HepG2 (cell line): ENCODE measurements around the gene NECTIN3. TPM values are rescaled to one million over a fixed set of nuclear protein-coding genes. Genes with fewer than 3 reads are reported as not detected.

ENCODE experiments used
- ATF7 ChIP-seq, 2 experiments: fragments of 450-650 bp in 1 of 2; sonication (generic) in 1 of 2; formaldehyde crosslinking in 1 of 2; IDR thresholded peaks; 2 replicates each; pipeline versions ENCODE4 v1.4.0 to v1.6.1; 2016 to 2020; ENCODE audit warnings: antibody characterized with exemption in 1 of 2, mild to moderate bottlenecking in 1 of 2, missing genetic modification reagents in 1 of 2
- DPF2 ChIP-seq: sonication (generic); formaldehyde crosslinking; IDR thresholded peaks from 2 replicates; pipeline ENCODE4 v1.4.0; 2020; ENCODE audit warnings: mild to moderate bottlenecking, low read depth, missing genetic modification reagents, borderline replicate concordance
- ZC3H13 ChIP-seq: sonication (generic); formaldehyde crosslinking; IDR thresholded peaks from 2 replicates; pipeline ENCODE4 v1.8.1; 2023; ENCODE audit warnings: mild to moderate bottlenecking, missing genetic modification reagents, moderate library complexity
- ZKSCAN5 ChIP-seq: sonication (generic); formaldehyde crosslinking; IDR thresholded peaks from 2 replicates; pipeline ENCODE4 v1.5.1; 2020; ENCODE audit warnings: mild to moderate bottlenecking, missing genetic modification reagents
- ZNF703 ChIP-seq: sonication (generic); formaldehyde crosslinking; IDR thresholded peaks from 2 replicates; pipeline ENCODE4 v1.5.1; 2020; ENCODE audit warnings: missing genetic modification reagents, mild to moderate bottlenecking, moderate library complexity, borderline replicate concordance
- ZNF839 ChIP-seq: sonication (generic); formaldehyde crosslinking; IDR thresholded peaks from 2 replicates; pipeline ENCODE4 v1.4.0; 2020; ENCODE audit warnings: missing genetic modification reagents, mild to moderate bottlenecking, borderline replicate concordance
- polyA plus RNA-seq, 8 experiments: library from polyadenylated mRNA; depleted of rRNA in 3 of 8; stranded (reverse) in 7 of 8; unstranded in 1 of 8; fragments of >200 nt; fragmentation: Illumina TruSeq in 4 of 8; extraction: Trizol in 4 of 8; gene quantifications; 2 replicates each; pipeline versions ENCODE4 v1.2.1 to v1.2.3, GENCODE V29; 2011 to 2016; ENCODE audit warnings: low read depth in 4 of 8, missing spikeins in 1 of 8, mixed read lengths in 1 of 8; ENCODE audit not compliant: insufficient read depth in 1 of 8
- total RNA-seq, 5 experiments: library from RNA; depleted of rRNA; stranded (reverse); fragments of >200 nt; fragmentation: Illumina TruSeq; extraction: Trizol; gene quantifications; 2 replicates each; pipeline ENCODE4 v1.2.3, GENCODE V29; 2016; ENCODE audit warnings: low read depth in 1 of 5
- TF ChIP-seq, protein P1 (sequence below): sonication (generic); formaldehyde crosslinking; conservative IDR thresholded peaks from 2 replicates; pipeline ENCODE4 v1.8.0; 2022; ENCODE audit warnings: low read depth, missing genetic modification reagents
- TF ChIP-seq, protein P2 (sequence below): sonication (generic); formaldehyde crosslinking; IDR thresholded peaks from 2 replicates; pipeline ENCODE4 v1.5.0; 2020; ENCODE audit warnings: mild to moderate bottlenecking, low read depth, missing genetic modification reagents, borderline replicate concordance
- TF ChIP-seq, protein P3 (sequence below), 2 experiments: fragments of 450-650 bp in 1 of 2; sonication (generic) in 1 of 2; formaldehyde crosslinking in 1 of 2; IDR thresholded peaks; 2 replicates each; pipeline versions ENCODE4 v1.6.1 to v1.8.0; 2016 to 2022; ENCODE audit warnings: antibody characterized with exemption in 1 of 2, mild to moderate bottlenecking in 1 of 2, missing genetic modification reagents in 1 of 2
- TF ChIP-seq, protein P4 (sequence below): sonication (generic); formaldehyde crosslinking; IDR thresholded peaks from 2 replicates; pipeline ENCODE4 v1.4.0; 2020; ENCODE audit warnings: mild to moderate bottlenecking, missing genetic modification reagents

NECTIN3 gene
- total and polyA plus RNA-seq, 2 of the 13 experiments (the other 11 are each of a cell fraction or from before 2014, with no cell fraction given): 10.4 to 45.1 TPM

DNA sequence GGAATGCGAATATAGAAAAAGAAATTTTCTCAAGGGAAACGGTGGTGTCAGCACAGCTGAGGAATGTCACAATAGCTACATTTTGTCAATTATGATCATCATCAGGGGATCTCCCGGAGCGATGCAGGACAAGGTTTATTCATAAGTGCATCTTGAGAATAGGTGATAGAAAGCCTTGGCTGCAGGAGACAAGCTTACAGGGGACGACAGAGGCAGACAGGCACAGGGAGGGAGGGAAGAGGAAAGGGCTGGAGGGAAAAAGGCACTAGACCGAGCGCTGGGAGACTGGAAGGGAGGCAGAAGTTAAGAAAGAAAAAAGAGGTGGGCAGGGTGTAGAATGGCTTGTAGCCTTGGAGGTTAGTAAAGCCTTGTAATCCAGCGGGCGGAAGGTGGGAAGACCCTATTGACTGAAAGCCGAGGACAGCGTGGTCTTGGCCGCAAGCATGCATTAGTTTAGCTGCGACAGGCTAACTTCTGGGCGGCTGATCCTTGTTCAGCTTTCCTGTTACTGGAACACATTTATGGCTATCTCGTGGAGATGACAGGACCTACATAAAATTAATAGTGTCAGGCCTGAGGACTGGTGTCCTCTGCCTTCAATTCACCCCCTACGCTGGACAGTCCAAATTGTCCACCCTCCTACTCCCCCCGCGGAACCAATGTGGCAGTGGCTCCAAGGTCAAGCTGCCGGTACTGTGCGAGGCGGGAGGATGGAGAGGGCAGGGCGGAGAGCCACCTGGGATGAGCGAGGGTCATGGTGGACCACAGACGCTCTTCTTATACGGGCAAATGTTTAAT, 1.4 kb upstream of the NECTIN3 start (continued):
- no peak for TF ChIP-seq ZNF703 (CRISPR knock-in tag)
- TF ChIP-seq, protein P1, sequence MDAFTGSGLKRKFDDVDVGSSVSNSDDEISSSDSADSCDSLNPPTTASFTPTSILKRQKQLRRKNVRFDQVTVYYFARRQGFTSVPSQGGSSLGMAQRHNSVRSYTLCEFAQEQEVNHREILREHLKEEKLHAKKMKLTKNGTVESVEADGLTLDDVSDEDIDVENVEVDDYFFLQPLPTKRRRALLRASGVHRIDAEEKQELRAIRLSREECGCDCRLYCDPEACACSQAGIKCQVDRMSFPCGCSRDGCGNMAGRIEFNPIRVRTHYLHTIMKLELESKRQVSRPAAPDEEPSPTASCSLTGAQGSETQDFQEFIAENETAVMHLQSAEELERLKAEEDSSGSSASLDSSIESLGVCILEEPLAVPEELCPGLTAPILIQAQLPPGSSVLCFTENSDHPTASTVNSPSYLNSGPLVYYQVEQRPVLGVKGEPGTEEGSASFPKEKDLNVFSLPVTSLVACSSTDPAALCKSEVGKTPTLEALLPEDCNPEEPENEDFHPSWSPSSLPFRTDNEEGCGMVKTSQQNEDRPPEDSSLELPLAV (CRISPR knock-in tag): no peak
- TF ChIP-seq ZC3H13 (CRISPR knock-in tag): 0 out of 2 replicates have a peak, but pooled peaks have one; percentile 17
- no peak for TF ChIP-seq ATF7 (IDR thresholded peaks at IDR 0.05)
- no peak for TF ChIP-seq ATF7 (CRISPR knock-in tag; IDR thresholded peaks at IDR 0.05)
- TF ChIP-seq ZNF839 (CRISPR knock-in tag): no peak
- TF ChIP-seq, protein P2, sequence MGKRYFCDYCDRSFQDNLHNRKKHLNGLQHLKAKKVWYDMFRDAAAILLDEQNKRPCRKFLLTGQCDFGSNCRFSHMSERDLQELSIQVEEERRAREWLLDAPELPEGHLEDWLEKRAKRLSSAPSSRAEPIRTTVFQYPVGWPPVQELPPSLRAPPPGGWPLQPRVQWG (CRISPR knock-in tag): no peak
- TF ChIP-seq, protein P3, sequence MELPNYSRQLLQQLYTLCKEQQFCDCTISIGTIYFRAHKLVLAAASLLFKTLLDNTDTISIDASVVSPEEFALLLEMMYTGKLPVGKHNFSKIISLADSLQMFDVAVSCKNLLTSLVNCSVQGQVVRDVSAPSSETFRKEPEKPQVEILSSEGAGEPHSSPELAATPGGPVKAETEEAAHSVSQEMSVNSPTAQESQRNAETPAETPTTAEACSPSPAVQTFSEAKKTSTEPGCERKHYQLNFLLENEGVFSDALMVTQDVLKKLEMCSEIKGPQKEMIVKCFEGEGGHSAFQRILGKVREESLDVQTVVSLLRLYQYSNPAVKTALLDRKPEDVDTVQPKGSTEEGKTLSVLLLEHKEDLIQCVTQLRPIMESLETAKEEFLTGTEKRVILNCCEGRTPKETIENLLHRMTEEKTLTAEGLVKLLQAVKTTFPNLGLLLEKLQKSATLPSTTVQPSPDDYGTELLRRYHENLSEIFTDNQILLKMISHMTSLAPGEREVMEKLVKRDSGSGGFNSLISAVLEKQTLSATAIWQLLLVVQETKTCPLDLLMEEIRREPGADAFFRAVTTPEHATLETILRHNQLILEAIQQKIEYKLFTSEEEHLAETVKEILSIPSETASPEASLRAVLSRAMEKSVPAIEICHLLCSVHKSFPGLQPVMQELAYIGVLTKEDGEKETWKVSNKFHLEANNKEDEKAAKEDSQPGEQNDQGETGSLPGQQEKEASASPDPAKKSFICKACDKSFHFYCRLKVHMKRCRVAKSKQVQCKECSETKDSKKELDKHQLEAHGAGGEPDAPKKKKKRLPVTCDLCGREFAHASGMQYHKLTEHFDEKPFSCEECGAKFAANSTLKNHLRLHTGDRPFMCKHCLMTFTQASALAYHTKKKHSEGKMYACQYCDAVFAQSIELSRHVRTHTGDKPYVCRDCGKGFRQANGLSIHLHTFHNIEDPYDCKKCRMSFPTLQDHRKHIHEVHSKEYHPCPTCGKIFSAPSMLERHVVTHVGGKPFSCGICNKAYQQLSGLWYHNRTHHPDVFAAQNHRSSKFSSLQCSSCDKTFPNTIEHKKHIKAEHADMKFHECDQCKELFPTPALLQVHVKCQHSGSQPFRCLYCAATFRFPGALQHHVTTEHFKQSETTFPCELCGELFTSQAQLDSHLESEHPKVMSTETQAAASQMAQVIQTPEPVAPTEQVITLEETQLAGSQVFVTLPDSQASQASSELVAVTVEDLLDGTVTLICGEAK (IDR thresholded peaks at IDR 0.05): no peak
- TF ChIP-seq, protein P3 (CRISPR knock-in tag; IDR thresholded peaks at IDR 0.05): no peak
- TF ChIP-seq, protein P4, sequence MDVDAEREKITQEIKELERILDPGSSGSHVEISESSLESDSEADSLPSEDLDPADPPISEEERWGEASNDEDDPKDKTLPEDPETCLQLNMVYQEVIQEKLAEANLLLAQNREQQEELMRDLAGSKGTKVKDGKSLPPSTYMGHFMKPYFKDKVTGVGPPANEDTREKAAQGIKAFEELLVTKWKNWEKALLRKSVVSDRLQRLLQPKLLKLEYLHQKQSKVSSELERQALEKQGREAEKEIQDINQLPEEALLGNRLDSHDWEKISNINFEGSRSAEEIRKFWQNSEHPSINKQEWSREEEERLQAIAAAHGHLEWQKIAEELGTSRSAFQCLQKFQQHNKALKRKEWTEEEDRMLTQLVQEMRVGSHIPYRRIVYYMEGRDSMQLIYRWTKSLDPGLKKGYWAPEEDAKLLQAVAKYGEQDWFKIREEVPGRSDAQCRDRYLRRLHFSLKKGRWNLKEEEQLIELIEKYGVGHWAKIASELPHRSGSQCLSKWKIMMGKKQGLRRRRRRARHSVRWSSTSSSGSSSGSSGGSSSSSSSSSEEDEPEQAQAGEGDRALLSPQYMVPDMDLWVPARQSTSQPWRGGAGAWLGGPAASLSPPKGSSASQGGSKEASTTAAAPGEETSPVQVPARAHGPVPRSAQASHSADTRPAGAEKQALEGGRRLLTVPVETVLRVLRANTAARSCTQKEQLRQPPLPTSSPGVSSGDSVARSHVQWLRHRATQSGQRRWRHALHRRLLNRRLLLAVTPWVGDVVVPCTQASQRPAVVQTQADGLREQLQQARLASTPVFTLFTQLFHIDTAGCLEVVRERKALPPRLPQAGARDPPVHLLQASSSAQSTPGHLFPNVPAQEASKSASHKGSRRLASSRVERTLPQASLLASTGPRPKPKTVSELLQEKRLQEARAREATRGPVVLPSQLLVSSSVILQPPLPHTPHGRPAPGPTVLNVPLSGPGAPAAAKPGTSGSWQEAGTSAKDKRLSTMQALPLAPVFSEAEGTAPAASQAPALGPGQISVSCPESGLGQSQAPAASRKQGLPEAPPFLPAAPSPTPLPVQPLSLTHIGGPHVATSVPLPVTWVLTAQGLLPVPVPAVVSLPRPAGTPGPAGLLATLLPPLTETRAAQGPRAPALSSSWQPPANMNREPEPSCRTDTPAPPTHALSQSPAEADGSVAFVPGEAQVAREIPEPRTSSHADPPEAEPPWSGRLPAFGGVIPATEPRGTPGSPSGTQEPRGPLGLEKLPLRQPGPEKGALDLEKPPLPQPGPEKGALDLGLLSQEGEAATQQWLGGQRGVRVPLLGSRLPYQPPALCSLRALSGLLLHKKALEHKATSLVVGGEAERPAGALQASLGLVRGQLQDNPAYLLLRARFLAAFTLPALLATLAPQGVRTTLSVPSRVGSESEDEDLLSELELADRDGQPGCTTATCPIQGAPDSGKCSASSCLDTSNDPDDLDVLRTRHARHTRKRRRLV (CRISPR knock-in tag): no peak
- TF ChIP-seq DPF2 (CRISPR knock-in tag): no peak
- no peak for TF ChIP-seq ZKSCAN5
